HG02571 (cell line): ENCODE measurements around the gene FAM110A.

Experiments used
- ATAC-seq: cut with Tn5 transposase; IDR thresholded peaks from one replicate; pipeline ENCODE4 v1.9.1; 2021; ENCODE audit warnings: mild to moderate bottlenecking, moderate library complexity; ENCODE audit not compliant: unreplicated experiment

FAM110A gene

GRCh38 chr20:870758-871157 lies 37.2 kb downstream of the FAM110A start:
- no peak for ATAC-seq

DNA sequence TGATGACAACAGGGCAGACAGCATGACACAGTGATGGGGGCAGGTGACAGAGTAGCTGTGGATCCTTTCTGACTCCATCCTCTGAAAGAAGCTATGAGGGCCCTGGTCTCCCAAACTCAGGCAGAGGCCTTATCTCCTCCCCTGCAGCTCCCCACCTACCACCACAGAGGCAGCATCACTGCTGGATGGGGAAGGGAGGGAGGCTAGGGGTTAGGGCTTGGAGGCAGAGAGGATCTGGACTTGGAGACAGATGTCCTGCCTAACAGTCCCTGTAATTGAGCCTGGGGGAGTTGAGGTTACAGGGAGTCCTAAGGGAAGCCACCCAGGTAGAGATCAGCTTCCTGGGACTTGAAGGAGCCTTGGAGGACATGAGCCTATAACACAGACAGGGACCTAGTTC lies 37.9 kb downstream of the FAM110A start:
- ATAC-seq: no peak

- ATAC-seq: no peak
Observed at GRCh38 chr20:871948-872347, 38.4 kb downstream of the FAM110A start.

- ATAC-seq: no peak
Observed at GRCh38 chr20:872855-873520, 39.5 kb downstream of the FAM110A start.

DNA sequence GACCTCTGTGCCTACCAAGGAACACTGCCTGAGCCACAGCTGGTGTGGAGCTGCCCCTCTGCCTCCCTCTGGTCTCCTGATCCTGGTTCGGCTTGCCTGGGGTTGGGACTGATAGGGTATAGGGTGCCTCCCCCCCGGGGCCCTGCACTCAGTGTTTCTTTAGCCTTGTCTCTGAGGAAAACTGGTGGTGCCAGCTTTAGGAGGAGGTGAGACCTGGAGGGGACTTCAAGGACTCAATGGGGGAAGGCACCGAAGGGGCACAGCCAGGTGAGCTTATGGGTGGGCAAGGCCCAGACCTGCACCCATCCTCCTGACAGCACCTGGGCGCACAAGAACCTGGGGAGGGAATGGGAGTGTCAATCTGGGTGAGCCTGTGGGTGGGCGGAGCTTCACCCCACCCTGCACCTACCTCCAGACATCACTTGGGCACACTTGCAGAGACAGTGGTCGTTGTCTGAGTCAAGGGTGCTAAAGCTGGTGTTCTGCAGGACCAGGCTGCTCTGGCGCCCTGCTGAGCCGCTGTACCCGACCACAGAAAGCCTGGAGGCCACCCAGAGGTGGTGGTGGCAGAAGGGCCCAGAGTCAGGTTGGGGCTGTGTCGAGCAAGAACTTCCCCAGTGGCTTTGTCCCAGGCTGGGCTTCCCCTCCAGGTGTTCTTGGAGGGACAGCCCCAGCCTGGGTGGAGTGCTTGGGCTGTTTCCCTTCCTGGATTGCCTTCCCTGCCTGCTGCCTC lies 40.5 kb downstream of the FAM110A start:
- ATAC-seq: no peak

GRCh38 chr20:875115-875514 lies 41.6 kb downstream of the FAM110A start:
- ATAC-seq: no peak

DNA sequence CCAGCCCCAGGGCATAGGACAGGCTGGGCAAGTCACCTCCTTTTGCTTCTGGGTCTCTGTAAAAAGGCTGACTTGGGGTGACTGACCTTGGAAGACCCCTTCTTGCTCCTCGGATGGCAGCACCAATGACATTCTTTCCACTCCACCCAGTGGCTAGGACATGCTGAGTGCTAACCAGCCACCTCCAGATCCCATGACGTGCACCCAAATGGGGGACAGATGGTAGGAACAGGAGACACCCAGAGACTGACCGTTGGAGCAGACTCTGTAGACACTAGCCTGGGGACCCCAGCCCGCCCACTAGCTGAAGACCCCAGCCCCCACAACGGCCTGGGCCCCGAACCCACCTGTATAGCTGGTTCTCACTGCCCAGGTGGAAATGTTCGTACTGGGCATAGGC lies 44.3 kb downstream of the FAM110A start:
- no peak for ATAC-seq

- no peak for ATAC-seq
Observed at GRCh38 chr20:878511-879307, 45.2 kb downstream of the FAM110A start.

DNA sequence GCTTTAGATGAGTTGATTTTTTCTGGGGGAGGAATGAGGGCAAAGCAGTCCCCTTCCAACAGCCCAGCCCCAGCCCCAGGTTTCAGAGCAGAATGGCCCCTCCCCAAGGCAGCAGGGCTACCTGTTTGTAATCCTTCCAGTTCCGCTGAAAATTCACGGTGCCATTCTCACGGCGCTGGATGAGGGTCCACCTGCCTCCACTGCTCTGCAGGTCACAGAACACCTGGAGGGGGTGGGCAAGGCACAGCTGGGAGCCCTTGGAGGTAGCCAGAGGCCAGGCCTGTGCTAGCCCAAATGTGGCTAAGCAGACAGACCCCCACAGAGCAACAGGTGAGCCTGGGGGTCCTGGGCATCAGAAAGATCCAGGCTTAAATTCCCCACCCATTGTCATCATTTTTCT lies 46.1 kb downstream of the FAM110A start:
- no peak for ATAC-seq

- no peak for ATAC-seq
Observed at GRCh38 chr20:881051-881782, 47.7 kb downstream of the FAM110A start.

GRCh38 chr20:881783-882144 lies 48.2 kb downstream of the FAM110A start:
- no peak for ATAC-seq

- ATAC-seq: no peak
Observed at GRCh38 chr20:884983-885952, 51.8 kb downstream of the FAM110A start.

DNA sequence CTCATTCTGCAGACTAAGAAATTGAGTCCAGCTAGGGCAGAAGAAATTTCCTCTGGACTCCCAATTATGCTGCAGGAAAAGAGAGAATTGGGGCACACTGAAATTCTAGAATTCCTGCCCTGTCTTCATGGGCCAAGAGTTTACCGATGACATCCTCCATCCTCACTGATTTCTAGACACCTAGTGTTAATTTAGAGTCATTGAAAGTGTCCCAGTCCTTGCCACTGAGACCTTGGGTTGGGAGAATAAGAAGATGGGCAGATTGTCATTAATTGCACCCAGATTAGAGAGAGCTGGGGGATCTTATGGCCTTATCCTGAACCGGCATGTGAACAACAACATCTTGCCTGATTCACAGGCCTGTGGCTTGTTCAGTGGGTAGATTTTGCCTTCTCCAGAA lies 53.6 kb downstream of the FAM110A start:
- ATAC-seq: no peak

DNA sequence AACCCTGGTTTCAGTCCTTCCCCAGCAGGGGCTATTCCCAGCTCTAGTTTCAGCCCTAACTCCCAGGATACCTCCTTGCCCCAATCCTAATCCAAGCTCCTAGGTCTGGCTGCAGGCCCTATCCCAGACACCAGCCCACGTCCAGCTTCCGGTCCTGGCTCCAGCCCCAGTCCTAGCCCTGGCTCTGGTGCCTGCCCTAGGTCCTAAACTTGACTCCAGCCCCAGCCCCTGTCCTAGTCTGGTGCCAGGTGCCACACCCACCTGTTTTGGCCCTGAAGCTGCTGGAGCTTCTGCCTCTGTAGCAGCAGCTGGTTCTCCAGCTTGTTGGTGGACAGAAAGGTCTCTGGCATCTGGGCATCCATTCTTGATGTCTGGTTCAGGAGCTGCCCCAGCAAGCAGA lies 54.5 kb downstream of the FAM110A start:
- ATAC-seq: no peak

- ATAC-seq: no peak
Observed at GRCh38 chr20:889106-889505, 55.6 kb downstream of the FAM110A start.

DNA sequence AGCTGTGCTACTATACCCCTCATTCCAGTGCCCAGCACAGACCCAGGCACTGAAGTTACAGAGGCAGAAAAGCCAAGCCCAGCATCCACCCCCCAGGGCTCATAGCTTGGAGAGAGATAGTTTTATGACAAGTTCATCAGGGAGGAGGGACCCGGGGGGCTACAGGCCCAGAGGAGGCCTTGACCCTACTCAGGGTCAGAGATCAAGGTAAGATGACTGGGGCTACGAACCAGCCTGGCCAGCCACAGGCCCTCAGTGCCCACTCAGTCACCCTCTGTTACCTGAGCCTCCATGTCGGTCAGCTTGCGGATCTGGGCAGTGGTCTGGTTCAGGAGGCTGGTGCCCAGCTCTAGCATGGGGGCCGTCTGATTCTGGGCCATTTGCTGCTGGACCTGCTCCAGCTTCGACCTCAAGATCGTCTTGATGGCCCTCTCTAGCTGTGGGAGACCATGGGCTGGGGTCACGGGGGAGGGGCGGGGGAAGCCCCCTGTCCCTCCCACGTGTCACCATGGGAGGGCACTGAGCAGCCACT lies 56.5 kb downstream of the FAM110A start:
- no peak for ATAC-seq

DNA sequence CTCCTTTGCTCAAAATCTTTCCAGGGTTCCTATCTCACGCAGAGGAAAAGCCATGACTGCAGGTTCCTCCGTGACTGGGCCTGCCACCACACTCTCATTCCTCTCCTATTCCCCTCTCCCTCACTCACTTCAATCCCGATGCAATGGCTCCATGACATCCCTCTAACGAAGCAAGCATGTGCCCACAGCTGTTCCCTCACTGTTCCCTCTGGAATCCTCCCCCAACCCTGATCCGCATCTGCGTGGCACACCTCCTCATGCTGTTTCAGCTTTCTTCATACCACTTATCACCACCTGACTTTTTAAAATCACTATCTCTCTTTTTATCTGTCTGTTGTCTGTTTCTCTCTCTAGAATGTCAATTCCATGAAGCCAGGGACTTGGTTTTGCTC lies 57.1 kb downstream of the FAM110A start:
- ATAC-seq: no peak

GRCh38 chr20:891058-891705 lies 57.7 kb downstream of the FAM110A start:
- no peak for ATAC-seq

DNA sequence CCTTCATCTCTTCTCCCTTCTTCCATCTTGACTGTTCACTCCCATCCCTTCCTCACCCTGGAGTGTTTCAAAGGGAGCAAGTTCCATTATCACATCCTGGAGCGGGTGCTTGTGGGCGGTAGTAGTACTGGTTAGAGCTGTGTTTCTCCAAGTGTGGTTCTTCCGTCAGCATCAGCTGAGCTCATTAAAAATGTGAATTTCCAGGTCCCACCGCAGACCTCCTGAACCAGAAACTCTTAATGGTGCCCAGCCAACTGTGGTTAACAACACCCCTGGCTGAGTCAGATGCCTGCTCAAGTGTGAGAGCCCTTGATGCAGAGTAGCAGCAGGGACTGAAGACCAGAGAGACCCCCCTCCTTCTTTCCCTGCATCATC lies 58.2 kb downstream of the FAM110A start:
- ATAC-seq: no peak
